ENCODE measurements around the gene ETHE1.

- TF ChIP-seq CTCF (IDR thresholded peaks at IDR 0.05; ENCODE audit: low read depth, low read length): no peak
- no peak for TF ChIP-seq POLR2A (IDR thresholded peaks at IDR 0.05; ENCODE audit: extremely low read depth, insufficient read length)
Observed at GRCh38 chr19:43544077-43544476, 17.1 kb upstream of the ETHE1 start.

All from NB4 (cell line).